ENCODE data around the gene CPN2. TPM values are rescaled to one million over a fixed set of nuclear protein-coding genes. Genes with fewer than 3 reads are reported as not detected.
A peak's percentile ranks its signal among the peaks of the same experiment; 100 is the strongest.

Gene CPN2
- total RNA-seq, 1 experiment from 2014 or later: not detected

- DNase-seq (ENCODE audit: low read depth in 1 of 2, low spot score in 2 of 2): no peak
- Histone ChIP-seq H3K27ac (no peak overlapping the region), H3K36me3 (no peaks in the 10 kb centered on the region), H3K27me3 (replicated peaks) (no peaks in the 10 kb centered on the region), H3K9me3 (replicated peaks) (no peaks in the 10 kb centered on the region; the same call in 1 of the 2 replicates), H3K4me1 (replicated peaks) (peaks cover 18% of the 10 kb centered on the region), H3K4me3 (no peak overlapping the region)
Observed at GRCh38 chr3:194326968-194327217, 24.2 kb downstream of the CPN2 start.

- no peaks in the 10 kb centered on the region; the same call in 1 of the 2 replicates for H3K9me3 ChIP-seq (replicated peaks)
- H3K4me1 ChIP-seq (replicated peaks): peaks cover 18% of the 10 kb centered on the region
- no peak for DNase-seq (ENCODE audit: low read depth in 1 of 2, low spot score in 2 of 2)
- H3K36me3 ChIP-seq: no peaks in the 10 kb centered on the region
- no peaks in the 10 kb centered on the region for H3K27me3 ChIP-seq (replicated peaks)
- no peak overlapping the region for H3K4me3 ChIP-seq
- no peak overlapping the region for H3K27ac ChIP-seq
Observed at GRCh38 chr3:194326192-194326967, 24.7 kb downstream of the CPN2 start.

GRCh38 chr3:194325424-194326153, 25.5 kb downstream of the CPN2 start:
- Histone ChIP-seq H3K9me3 (replicated peaks) (no peaks in the 10 kb centered on the region; the same call in 1 of the 2 replicates), H3K27me3 (replicated peaks) (no peaks in the 10 kb centered on the region), H3K4me1 (replicated peaks) (peaks cover 18% of the 10 kb centered on the region), H3K27ac (no peak overlapping the region), H3K36me3 (no peaks in the 10 kb centered on the region), H3K4me3 (no peak overlapping the region)
- DNase-seq (ENCODE audit: low read depth in 1 of 2, low spot score in 2 of 2): no peak

GRCh38 chr3:194324823-194325327, 26.3 kb downstream of the CPN2 start:
- H3K9me3 ChIP-seq (replicated peaks): no peaks in the 10 kb centered on the region; the same call in 1 of the 2 replicates
- no peak for DNase-seq (ENCODE audit: low read depth in 1 of 2, low spot score in 2 of 2)
- H3K27ac ChIP-seq: no peak overlapping the region
- H3K36me3 ChIP-seq: no peaks in the 10 kb centered on the region
- no peaks in the 10 kb centered on the region for H3K27me3 ChIP-seq (replicated peaks)
- peaks cover 18% of the 10 kb centered on the region for H3K4me1 ChIP-seq (replicated peaks)
- no peak overlapping the region for H3K4me3 ChIP-seq

- Histone ChIP-seq H3K9me3 (replicated peaks) (no peaks in the 10 kb centered on the region; the same call in 1 of the 2 replicates), H3K36me3 (no peaks in the 10 kb centered on the region), H3K4me3 (no peak overlapping the region), H3K27me3 (replicated peaks) (no peaks in the 10 kb centered on the region), H3K4me1 (replicated peaks) (peaks cover 18% of the 10 kb centered on the region), H3K27ac (no peak overlapping the region)
- peak in 1 of 2 experiments; percentile 16 for DNase-seq (ENCODE audit: low read depth in 1 of 2, low spot score in 2 of 2)
Observed at GRCh38 chr3:194323785-194324735, 27.1 kb downstream of the CPN2 start.

- H3K4me3 ChIP-seq: no peak overlapping the region
- H3K27ac ChIP-seq: no peak overlapping the region
- no peaks in the 10 kb centered on the region; the same call in 1 of the 2 replicates for H3K9me3 ChIP-seq (replicated peaks)
- H3K36me3 ChIP-seq: no peaks in the 10 kb centered on the region
- H3K27me3 ChIP-seq (replicated peaks): no peaks in the 10 kb centered on the region
- peaks cover 18% of the 10 kb centered on the region for H3K4me1 ChIP-seq (replicated peaks)
- DNase-seq (ENCODE audit: low read depth in 1 of 2, low spot score in 2 of 2): peak; percentile 33 to 55
Observed at GRCh38 chr3:194322678-194323211, 28.4 kb downstream of the CPN2 start.

- Histone ChIP-seq H3K36me3 (no peaks in the 10 kb centered on the region), H3K4me3 (no peak overlapping the region), H3K4me1 (replicated peaks) (peaks cover 18% of the 10 kb centered on the region), H3K9me3 (replicated peaks) (no peaks in the 10 kb centered on the region; the same call in 1 of the 2 replicates), H3K27ac (no peak overlapping the region), H3K27me3 (replicated peaks) (no peaks in the 10 kb centered on the region)
- DNase-seq (ENCODE audit: low read depth in 1 of 2, low spot score in 2 of 2): no peak
Observed at GRCh38 chr3:194321693-194322640, 29.2 kb downstream of the CPN2 start.

- peaks cover 21% of the 10 kb centered on the region for H3K4me1 ChIP-seq (replicated peaks)
- no peak overlapping the region for H3K4me3 ChIP-seq
- H3K9me3 ChIP-seq (replicated peaks): no peaks in the 10 kb centered on the region; the same call in 1 of the 2 replicates
- DNase-seq (ENCODE audit: low read depth in 1 of 2, low spot score in 2 of 2): no peak
- no peaks in the 10 kb centered on the region for H3K36me3 ChIP-seq
- H3K27ac ChIP-seq: no peak overlapping the region
- no peaks in the 10 kb centered on the region for H3K27me3 ChIP-seq (replicated peaks)
Observed at GRCh38 chr3:194320744-194321243, 30.3 kb downstream of the CPN2 start.

- no peak for DNase-seq (ENCODE audit: low read depth in 1 of 2, low spot score in 2 of 2)
- Histone ChIP-seq H3K27ac (no peak overlapping the region), H3K36me3 (no peaks in the 10 kb centered on the region), H3K4me3 (no peak overlapping the region), H3K27me3 (replicated peaks) (no peaks in the 10 kb centered on the region), H3K9me3 (replicated peaks) (no peaks in the 10 kb centered on the region; the same call in 1 of the 2 replicates), H3K4me1 (replicated peaks) (peaks cover 28% of the 10 kb centered on the region)
Observed at GRCh38 chr3:194320100-194320499, 31.0 kb downstream of the CPN2 start.

- no peak overlapping the region for H3K27ac ChIP-seq
- no peaks in the 10 kb centered on the region; the same call in 1 of the 2 replicates for H3K27me3 ChIP-seq (replicated peaks)
- no peaks in the 10 kb centered on the region for H3K36me3 ChIP-seq
- no peak overlapping the region for H3K4me3 ChIP-seq
- no peak for DNase-seq (ENCODE audit: low read depth in 1 of 2, low spot score in 2 of 2)
- H3K4me1 ChIP-seq (replicated peaks): peaks cover 23% of the 10 kb centered on the region
- no peaks in the 10 kb centered on the region; the same call in 1 of the 2 replicates for H3K9me3 ChIP-seq (replicated peaks)
Observed at GRCh38 chr3:194318511-194319161, 32.5 kb downstream of the CPN2 start.

GRCh38 chr3:194316918-194317317, 34.2 kb downstream of the CPN2 start:
- H3K4me3 ChIP-seq: no peak overlapping the region
- no peak for DNase-seq (ENCODE audit: low read depth in 1 of 2, low spot score in 2 of 2)
- no peaks in the 10 kb centered on the region; the same call in 1 of the 2 replicates for H3K9me3 ChIP-seq (replicated peaks)
- H3K36me3 ChIP-seq: no peaks in the 10 kb centered on the region
- no peak overlapping the region for H3K27ac ChIP-seq
- H3K4me1 ChIP-seq (replicated peaks): peaks cover 17% of the 10 kb centered on the region
- no peaks in the 10 kb centered on the region; the same call in 1 of the 2 replicates for H3K27me3 ChIP-seq (replicated peaks)

- H3K4me3 ChIP-seq: peak overlapping the region; percentile 45
- no peaks in the 10 kb centered on the region; the same call in 1 of the 2 replicates for H3K27me3 ChIP-seq (replicated peaks)
- H3K4me1 ChIP-seq (replicated peaks): peaks cover 17% of the 10 kb centered on the region
- H3K27ac ChIP-seq: no peak overlapping the region
- no peak for DNase-seq (ENCODE audit: low read depth in 1 of 2, low spot score in 2 of 2)
- no peaks in the 10 kb centered on the region for H3K36me3 ChIP-seq
- no peaks in the 10 kb centered on the region; the same call in 1 of the 2 replicates for H3K9me3 ChIP-seq (replicated peaks)
Observed at GRCh38 chr3:194315965-194316361, 35.2 kb downstream of the CPN2 start.
